Measurements from ENCODE around the gene NPY.

The NPY gene

GRCh38 chr7:24316340-24316739, 32.4 kb downstream of the NPY start:
- DNase-seq = no peak

DNA sequence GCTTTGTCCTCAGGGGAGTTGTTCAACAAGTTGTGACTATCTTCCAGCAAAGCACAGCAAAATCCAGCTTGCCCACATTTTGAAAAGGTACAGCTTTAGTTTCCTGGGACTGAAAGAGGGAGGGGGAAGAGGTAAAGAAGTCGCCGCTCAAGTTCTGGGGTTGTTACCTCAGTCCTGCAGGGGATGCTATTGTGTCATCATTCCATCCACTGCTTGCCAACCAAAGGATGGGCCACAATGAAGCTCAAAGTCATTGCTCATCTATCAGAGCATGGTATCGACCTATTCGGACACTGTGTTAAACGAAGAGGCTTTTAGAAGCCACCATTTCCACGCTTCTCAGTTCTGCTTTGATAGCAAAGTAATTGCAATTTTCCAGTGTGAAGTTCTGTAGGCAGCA, 34.3 kb downstream of the NPY start:
- DNase-seq = peak; percentile 11

- no peak for DNase-seq
Measured at GRCh38 chr7:24319209-24319608, 35.2 kb downstream of the NPY start.

DNA sequence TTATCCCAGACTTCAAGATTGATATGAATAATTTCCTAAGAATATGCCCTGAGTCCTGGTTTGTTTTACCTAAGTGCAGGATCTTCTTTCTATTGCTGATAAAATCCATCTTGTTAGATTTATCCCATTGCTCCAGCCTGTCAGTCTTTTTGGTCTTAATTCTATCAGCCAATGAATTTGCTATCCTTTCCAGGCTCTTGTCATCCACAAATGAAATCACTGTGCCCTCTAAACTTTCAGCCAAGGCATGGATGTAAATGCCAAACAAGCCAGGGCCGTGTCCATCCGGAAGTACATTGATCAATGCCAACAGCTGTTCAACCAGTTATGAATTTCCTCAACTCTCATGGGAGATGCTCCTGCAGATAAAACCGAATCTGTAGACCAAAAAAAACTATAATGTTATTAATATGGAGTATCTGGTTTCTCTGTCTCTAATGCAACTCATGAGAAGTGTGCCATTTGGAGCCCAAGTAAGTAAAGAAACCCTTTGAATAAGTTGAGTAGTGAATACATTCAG, 40.0 kb downstream of the NPY start:
- no peak for DNase-seq

DNA sequence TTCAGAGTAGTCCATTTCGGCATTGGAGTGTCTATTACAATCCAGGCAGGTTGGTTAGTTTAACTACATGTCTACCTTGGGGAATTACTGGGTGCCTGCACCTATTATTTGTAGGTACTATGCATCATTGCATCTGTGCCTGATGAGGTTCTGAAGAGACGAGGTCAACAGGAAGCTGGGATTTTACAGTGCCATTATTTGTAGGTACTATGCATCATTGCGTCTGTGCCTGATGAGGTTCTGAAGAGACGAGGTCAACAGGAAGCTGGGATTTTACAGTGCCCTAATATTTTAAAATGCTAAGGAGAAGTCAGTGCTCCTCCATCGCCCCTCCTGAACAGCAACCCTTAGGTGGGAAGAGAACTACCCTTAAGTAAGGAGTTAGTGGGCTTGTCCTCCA, 41.7 kb downstream of the NPY start:
- DNase-seq = no peak

- DNase-seq = no peak
Measured at GRCh38 chr7:24328050-24328449, 44.1 kb downstream of the NPY start.

DNA sequence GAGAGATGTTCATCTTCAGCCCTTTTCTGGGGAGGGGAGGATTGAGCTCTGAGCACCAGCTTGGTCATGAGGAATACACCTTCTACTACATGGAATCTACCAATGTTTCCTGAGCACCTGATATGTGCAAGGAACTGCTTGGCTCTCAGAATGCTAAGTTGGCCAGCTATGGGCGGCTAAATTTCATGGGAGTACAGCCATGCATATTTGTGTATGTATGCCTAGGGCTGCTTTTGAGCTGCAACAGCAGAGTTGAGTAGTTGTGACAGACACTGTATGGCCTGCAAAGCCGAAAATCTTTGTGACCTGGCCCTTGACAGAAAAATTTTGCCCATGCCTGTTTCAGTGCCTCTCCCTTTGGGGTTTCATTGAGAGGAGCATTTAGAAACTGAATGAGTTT, 44.9 kb downstream of the NPY start:
- no peak for DNase-seq

GRCh38 chr7:24334012-24334411, 50.0 kb downstream of the NPY start:
- DNase-seq = no peak

DNA sequence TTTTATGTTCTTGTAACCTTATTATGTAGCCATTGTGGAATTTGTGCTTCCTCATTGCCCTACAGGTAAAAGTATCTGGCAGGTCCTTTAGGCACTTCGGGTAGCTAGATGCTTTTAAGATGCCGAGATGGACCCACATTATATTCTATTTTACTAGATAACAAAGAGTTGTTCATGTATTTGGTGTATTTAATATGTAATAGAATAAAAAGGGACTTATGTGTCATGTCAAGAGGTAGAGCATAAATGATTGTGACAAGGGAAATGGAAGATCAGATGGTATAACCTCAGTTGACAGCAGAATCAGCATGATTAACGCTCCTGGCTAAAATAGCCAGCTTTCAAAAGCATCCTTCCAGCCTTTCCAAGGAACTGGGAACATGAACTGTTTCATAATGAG, 50.6 kb downstream of the NPY start:
- no peak for DNase-seq

DNA sequence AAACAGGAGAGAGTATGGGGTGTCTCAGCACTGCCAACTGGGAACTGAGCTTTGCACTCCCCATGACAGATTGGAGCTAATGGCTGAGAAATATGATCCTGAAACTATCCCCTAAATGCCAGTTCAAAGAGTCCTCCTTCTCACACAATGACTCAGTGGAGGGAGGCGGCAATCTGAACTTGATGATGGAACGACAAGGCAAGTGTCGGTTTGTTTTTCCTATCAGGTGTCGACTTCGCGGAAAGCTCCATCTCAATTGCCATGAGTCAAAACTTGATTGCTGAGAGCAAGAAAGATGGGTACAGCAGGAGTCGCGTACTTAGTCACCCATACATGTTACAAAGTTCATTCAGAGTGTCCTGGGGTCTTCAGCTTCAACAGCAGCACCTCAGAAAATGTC, 52.5 kb downstream of the NPY start:
- DNase-seq = no peak

DNA sequence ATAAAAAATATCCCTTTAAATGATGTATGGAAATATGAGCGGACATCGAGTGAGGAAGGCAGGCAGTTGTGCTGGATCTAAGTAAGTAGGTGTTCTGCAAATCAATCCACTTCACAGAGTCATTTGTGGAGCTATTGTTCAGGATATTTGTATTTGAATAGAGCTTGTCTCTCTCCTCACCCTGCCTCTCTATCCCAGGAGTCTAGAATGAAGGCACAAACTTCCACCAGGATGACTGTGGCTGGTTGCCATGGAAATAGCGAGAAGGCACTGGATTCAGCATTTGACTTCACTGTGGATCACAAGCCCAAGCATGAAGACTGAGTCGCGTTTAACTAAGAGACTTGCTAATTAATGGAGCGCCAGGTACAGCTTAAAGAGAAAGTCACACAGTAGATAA, 53.2 kb downstream of the NPY start:
- DNase-seq = peak; percentile 43

DNA sequence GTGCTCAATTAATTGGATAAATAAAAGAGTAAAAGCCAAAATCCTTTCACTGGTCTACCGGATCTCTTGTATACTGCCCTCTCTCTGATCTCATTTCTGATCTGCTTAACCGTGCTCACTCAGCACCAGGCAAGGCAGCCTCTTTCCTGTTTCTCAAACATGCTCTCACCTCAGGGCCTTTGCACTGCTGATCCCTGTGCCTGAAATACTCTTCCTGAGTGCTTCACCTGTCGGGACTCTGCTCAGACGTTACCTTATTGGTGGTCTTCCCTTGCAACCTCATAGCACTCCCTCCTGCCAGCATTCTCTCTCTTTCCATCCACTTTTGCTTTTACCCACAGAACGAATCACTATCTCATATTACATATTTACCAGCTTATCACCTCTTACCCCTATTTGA, 55.6 kb downstream of the NPY start:
- no peak for DNase-seq

DNA sequence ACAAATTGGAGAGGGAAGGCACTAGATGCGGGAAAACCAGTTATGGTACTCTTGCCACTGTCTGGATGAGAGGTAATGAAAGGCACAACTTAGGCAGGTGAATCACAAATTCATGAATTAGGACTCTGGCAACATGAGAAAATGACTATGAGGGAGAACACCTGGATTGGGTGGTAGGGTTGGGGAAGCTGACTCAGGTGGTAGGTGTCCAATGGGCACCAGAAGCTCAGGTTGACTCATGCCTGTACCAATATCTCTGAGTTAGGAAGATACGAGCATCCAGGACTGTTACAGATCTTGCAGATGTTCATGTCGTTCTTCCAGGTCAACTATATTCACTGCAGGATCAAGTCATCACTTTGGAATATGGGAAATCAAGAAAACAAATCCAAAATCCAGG, 56.7 kb downstream of the NPY start:
- no peak for DNase-seq
